Neural progenitor cell (in vitro differentiated cells): ENCODE results near the gene ATP11A. TPM values are rescaled to one million over a fixed set of nuclear protein-coding genes. Genes with fewer than 3 reads are reported as not detected.

Experiments used
- DNase-seq: peaks from one replicate; pipeline ENCODE4 v3.0.0-alpha.2; 2016; ENCODE audit warnings: low spot score
- H2AFZ ChIP-seq: fragments of 200-600 bp; sonication (generic); replicated peaks from 2 replicates; pipeline ENCODE4 v1.6.1; 2016; ENCODE audit warnings: antibody characterized with exemption
- H3F3A ChIP-seq: fragments of 200-600 bp; sonication (generic); 2 replicates; pipeline ENCODE4 v1.6.1; 2016; ENCODE audit warnings: antibody characterized with exemption, low read depth
- H3K27ac ChIP-seq: fragments of 200-600 bp; sonication (generic); 2 replicates; pipeline ENCODE4 v1.5.1; 2016; ENCODE audit warnings: mild to moderate bottlenecking
- H3K27me3 ChIP-seq: fragments of 200-600 bp; sonication (generic); 2 replicates; pipeline ENCODE4 v1.6.1; 2016; ENCODE audit warnings: mild to moderate bottlenecking, moderate library complexity
- H3K36me3 ChIP-seq: fragments of 200-600 bp; sonication (generic); 2 replicates; pipeline ENCODE4 v1.5.1; 2016
- H3K4me1 ChIP-seq: fragments of 200-600 bp; sonication (generic); 2 replicates; pipeline ENCODE4 v1.6.1; 2016; ENCODE audit warnings: mixed run types
- H3K4me2 ChIP-seq: fragments of 200-600 bp; sonication (generic); 2 replicates; pipeline ENCODE4 v1.6.1; 2016
- H3K4me3 ChIP-seq: fragments of 200-600 bp; sonication (generic); 2 replicates; pipeline ENCODE4 v1.5.1; 2016
- H3K79me2 ChIP-seq: fragments of 200-600 bp; sonication (generic); 2 replicates; pipeline ENCODE4 v1.6.1; 2016; ENCODE audit warnings: low read depth
- H3K9ac ChIP-seq: fragments of 200-600 bp; sonication (generic); 2 replicates; pipeline ENCODE4 v1.6.1; 2016
- H3K9me3 ChIP-seq: fragments of 200-600 bp; sonication (generic); 2 replicates; pipeline ENCODE4 v1.5.1; 2016; ENCODE audit warnings: low read depth
- H4K20me1 ChIP-seq: fragments of 200-600 bp; sonication (generic); 2 replicates; pipeline ENCODE4 v1.6.1; 2016; ENCODE audit warnings: low read depth
- H3K27ac Mint-ChIP-seq: 3 replicates; pipeline ENCODE4 v1.8.0; 2021; ENCODE audit warnings: mixed read lengths
- H3K27me3 Mint-ChIP-seq: 2 replicates; pipeline ENCODE4 v1.8.0; 2022; ENCODE audit warnings: low read depth, mild to moderate bottlenecking, inconsistent platforms, moderate library complexity, mixed read lengths; ENCODE audit not compliant: insufficient read depth
- H3K36me3 Mint-ChIP-seq: 3 replicates; pipeline ENCODE4 v1.8.0; 2021; ENCODE audit warnings: mixed read lengths
- H3K4me1 Mint-ChIP-seq: 3 replicates; pipeline ENCODE4 v1.8.0; 2021; ENCODE audit warnings: mixed read lengths
- H3K4me3 Mint-ChIP-seq: 3 replicates; pipeline ENCODE4 v1.8.0; 2021; ENCODE audit warnings: mild to moderate bottlenecking, moderate library complexity, mixed read lengths
- H3K9me3 Mint-ChIP-seq: 3 replicates; pipeline ENCODE4 v1.8.0; 2020; ENCODE audit warnings: mixed read lengths
- EZH2 ChIP-seq: fragments of 200-600 bp; sonication (generic); IDR thresholded peaks from 2 replicates; pipeline ENCODE4 v1.6.1; 2017; ENCODE audit warnings: antibody characterized with exemption, mild to moderate bottlenecking, moderate library complexity
- EZH2phosphoT487 ChIP-seq: fragments of 200-600 bp; sonication (generic); IDR thresholded peaks from 2 replicates; pipeline ENCODE4 v1.6.1; 2017; ENCODE audit warnings: antibody characterized with exemption
- total RNA-seq: library from RNA; depleted of rRNA; stranded (reverse); fragments of >200 nt; gene quantifications from 2 replicates; pipeline ENCODE4 v1.2.3, GENCODE V29; 2015; ENCODE audit warnings: low replicate concordance
- TF ChIP-seq, protein P1 (sequence below): fragments of 200-600 bp; sonication (generic); IDR thresholded peaks from 2 replicates; pipeline ENCODE4 v1.5.1; 2017; ENCODE audit warnings: antibody characterized with exemption, mild to moderate bottlenecking

Gene ATP11A
- total RNA-seq, 1 donor from 2014 or later: 12.6 TPM

DNA sequence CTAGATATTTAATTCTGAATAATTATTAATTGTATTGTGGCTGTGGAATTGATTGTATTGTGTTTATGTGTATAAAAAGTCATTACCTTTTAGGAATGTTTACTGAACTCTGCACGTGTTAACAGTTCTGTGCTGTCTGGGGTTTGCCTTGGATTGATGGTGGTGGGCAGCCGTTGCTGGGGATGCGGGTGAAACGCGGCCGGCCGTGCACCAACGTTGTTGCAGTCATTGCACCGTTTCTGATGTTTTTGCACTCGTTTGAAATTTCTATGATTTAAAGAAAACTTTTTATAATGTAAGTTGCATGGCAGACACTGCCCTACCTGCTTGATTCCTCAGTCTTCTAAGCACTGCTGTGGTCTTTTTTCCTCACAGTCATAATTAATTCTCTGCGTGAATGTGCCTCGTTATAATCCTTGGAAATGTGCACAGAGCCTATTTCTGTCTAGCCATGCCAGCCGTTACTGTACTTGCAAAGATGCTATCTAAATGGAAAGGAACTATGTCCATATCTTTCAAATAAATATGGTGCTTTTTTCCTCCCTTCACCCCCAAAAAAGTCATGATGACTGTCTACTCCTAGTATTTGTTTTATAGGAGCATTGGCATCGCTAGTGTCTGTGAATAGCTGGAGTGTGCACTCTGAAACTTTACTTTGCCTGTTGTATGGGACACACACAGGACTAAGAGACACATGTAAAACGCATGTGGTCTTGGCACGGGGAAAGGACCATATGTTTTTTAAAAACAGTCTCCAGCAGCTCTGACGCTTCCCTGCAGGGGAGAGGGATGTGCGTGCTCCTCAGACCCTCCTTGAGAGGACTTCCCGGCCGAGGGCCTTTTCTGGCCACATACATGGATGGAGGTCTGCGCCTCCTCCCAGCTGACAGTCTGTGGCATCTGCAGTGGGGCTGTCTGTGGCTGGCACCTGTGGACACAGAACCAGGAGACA is 238.5 kb downstream of the ATP11A start:
- Histone ChIP-seq H3K9me3 (no peaks in the 10 kb centered on the region), H3F3A (peaks cover 6% of the 10 kb centered on the region), H2AFZ (no peak overlapping the region), H3K27ac (no peak overlapping the region), H3K27me3 (no peaks in the 10 kb centered on the region), H3K4me2 (no peak overlapping the region), H3K9ac (no peak overlapping the region), H3K4me3 (no peak overlapping the region), H3K4me1 (peaks cover 3% of the 10 kb centered on the region), H3K79me2 (no peaks in the 10 kb centered on the region), H3K36me3 (no peaks in the 10 kb centered on the region), H4K20me1 (peaks cover 23% of the 10 kb centered on the region)
- peaks cover 12% of the 10 kb centered on the region for H3K9me3 Mint-ChIP-seq
- TF ChIP-seq, protein P1, sequence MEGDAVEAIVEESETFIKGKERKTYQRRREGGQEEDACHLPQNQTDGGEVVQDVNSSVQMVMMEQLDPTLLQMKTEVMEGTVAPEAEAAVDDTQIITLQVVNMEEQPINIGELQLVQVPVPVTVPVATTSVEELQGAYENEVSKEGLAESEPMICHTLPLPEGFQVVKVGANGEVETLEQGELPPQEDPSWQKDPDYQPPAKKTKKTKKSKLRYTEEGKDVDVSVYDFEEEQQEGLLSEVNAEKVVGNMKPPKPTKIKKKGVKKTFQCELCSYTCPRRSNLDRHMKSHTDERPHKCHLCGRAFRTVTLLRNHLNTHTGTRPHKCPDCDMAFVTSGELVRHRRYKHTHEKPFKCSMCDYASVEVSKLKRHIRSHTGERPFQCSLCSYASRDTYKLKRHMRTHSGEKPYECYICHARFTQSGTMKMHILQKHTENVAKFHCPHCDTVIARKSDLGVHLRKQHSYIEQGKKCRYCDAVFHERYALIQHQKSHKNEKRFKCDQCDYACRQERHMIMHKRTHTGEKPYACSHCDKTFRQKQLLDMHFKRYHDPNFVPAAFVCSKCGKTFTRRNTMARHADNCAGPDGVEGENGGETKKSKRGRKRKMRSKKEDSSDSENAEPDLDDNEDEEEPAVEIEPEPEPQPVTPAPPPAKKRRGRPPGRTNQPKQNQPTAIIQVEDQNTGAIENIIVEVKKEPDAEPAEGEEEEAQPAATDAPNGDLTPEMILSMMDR: no peak
- TF ChIP-seq EZH2: no peak
- no peak for TF ChIP-seq EZH2phosphoT487
- peaks cover 13% of the 10 kb centered on the region for H3K36me3 Mint-ChIP-seq
- H3K4me1 Mint-ChIP-seq: peaks cover 12% of the 10 kb centered on the region
- H3K4me3 Mint-ChIP-seq: no peak overlapping the region
- no peak overlapping the region for H3K27ac Mint-ChIP-seq
- no peak for DNase-seq
- H3K27me3 Mint-ChIP-seq: no peaks in the 10 kb centered on the region

DNA sequence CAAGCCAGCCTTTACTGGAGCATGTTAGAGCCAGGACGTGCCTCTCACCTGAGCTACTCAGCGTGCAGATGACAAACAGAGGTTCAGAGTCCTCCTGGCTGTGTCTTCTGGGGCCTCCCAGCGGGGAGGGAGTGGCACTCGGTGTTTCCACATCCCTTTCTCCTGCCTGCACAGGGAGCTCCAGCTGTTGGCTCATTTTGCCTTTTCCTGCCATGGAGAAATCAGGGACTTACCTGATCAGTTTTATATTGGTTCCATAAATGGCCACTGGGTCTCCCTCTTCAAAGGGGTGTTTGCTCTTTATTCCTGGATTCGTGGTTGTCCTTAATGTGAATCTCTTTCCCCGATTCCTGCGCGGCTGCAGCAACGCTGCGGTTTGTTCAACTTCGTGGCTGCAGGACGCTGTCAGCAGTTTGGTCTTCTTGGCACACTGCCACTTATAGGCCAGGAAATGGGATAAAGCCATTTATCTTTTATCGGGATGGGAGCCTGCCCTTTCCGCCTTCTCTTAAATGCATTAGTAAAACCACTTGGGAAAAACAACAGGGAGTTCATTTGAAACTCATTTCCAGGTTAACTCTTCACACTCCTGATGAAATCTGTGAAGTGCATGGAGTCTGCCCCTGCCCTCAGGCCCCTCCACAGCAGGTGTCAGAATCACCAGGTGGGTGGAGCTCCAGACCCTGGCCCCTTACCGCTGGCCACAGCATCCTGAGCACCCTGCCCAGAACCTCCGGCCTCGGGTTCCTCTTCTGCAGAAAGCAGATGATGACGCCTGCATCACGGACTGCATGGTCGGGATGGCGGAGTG is 239.3 kb downstream of the ATP11A start:
- Histone ChIP-seq H3K27me3 (no peaks in the 10 kb centered on the region), H3K79me2 (no peaks in the 10 kb centered on the region), H3K4me1 (peaks cover 3% of the 10 kb centered on the region), H3K4me3 (no peak overlapping the region), H4K20me1 (peaks cover 29% of the 10 kb centered on the region), H3K9me3 (no peaks in the 10 kb centered on the region), H2AFZ (no peak overlapping the region), H3K4me2 (no peak overlapping the region), H3K9ac (no peak overlapping the region), H3K27ac (no peak overlapping the region), H3K36me3 (no peaks in the 10 kb centered on the region), H3F3A (peaks cover 6% of the 10 kb centered on the region)
- TF ChIP-seq, protein P1: no peak
- TF ChIP-seq EZH2phosphoT487 (no peak), EZH2 (no peak)
- H3K27ac Mint-ChIP-seq: peak overlapping the region; percentile 46
- no peaks in the 10 kb centered on the region for H3K27me3 Mint-ChIP-seq
- peaks cover 16% of the 10 kb centered on the region for H3K4me1 Mint-ChIP-seq
- no peak overlapping the region for H3K4me3 Mint-ChIP-seq
- H3K36me3 Mint-ChIP-seq: peaks cover 7% of the 10 kb centered on the region
- DNase-seq: no peak
- peaks cover 8% of the 10 kb centered on the region for H3K9me3 Mint-ChIP-seq

DNA sequence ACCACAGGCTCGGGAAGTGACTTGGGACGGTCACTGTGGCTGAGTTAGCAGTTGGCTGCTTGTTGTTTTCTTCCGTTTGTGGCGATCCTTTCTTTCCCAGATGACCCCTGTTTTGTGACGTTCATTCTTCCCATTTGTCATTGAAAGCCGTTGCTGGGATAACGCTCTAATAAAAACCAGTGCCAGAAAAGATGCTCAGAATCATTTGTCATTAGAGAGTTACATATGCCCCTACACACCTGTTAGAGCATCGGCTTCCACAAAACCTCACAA is 239.9 kb downstream of the ATP11A start:
- H3K4me2 ChIP-seq: no peak overlapping the region

More for the DNA sequence above, 239.9 kb downstream of the ATP11A start:
- Histone ChIP-seq H3K4me3 (no peak overlapping the region), H4K20me1 (peaks cover 30% of the 10 kb centered on the region), H3K9ac (no peak overlapping the region), H2AFZ (no peak overlapping the region), H3K79me2 (no peaks in the 10 kb centered on the region), H3F3A (peaks cover 6% of the 10 kb centered on the region), H3K36me3 (no peaks in the 10 kb centered on the region), H3K4me1 (peaks cover 3% of the 10 kb centered on the region), H3K27me3 (no peaks in the 10 kb centered on the region), H3K9me3 (no peaks in the 10 kb centered on the region), H3K27ac (no peak overlapping the region)
- no peak overlapping the region for H3K4me3 Mint-ChIP-seq
- H3K9me3 Mint-ChIP-seq: peaks cover 8% of the 10 kb centered on the region
- H3K27me3 Mint-ChIP-seq: no peaks in the 10 kb centered on the region
- H3K36me3 Mint-ChIP-seq: peaks cover 4% of the 10 kb centered on the region
- no peak for TF ChIP-seq EZH2
- no peak for TF ChIP-seq EZH2phosphoT487
- TF ChIP-seq, protein P1: no peak
- DNase-seq: no peak
- no peak overlapping the region for H3K27ac Mint-ChIP-seq
- peaks cover 16% of the 10 kb centered on the region for H3K4me1 Mint-ChIP-seq
